HEK293 (cell line): Measurements from ENCODE around the gene PRMT6.

ENCODE experiments used
- CTCF ChIA-PET: fragments of 350-600 bp; formaldehyde crosslinking; extraction: SDS; loops from one replicate; lab custom pipeline; 2021; ENCODE audit warnings: antibody characterized with exemption; lab: Yijun Ruan, JAX
- POLR2A ChIA-PET: fragments of 300-600 bp; formaldehyde crosslinking; extraction: SDS; loops from one replicate; lab custom pipeline; 2020; ENCODE audit warnings: antibody characterized with exemption, inconsistent platforms; lab: Yijun Ruan, JAX
- H3K27ac ChIP-seq: fragments of 200-500 bp; sonication (Bioruptor generic); 2 replicates; pipeline ENCODE4 v1.5.1; 2014; ENCODE audit warnings: low read depth, low read length, control low read depth, inconsistent platforms; ENCODE audit errors: extremely low read depth
- H3K36me3 ChIP-seq, 2 experiments: fragments of 200-500 bp in 1 of 2; sonication (Bioruptor generic) in 1 of 2; 1 replicate in 1 of 2; 2 replicates in 1 of 2; pipeline ENCODE4 v1.5.1; 2014 to 2017; ENCODE audit warnings: inconsistent platforms in 2 of 2, low read length in 2 of 2; ENCODE audit not compliant: control insufficient read depth in 2 of 2, insufficient read depth in 1 of 2
- H3K4me1 ChIP-seq: fragments of 200-500 bp; sonication (Bioruptor generic); 2 replicates; pipeline ENCODE4 v1.5.1; 2014; ENCODE audit warnings: mild to moderate bottlenecking, low read length, inconsistent platforms; ENCODE audit not compliant: control insufficient read depth, insufficient read depth
- H3K4me3 ChIP-seq: 2 replicates; pipeline ENCODE4 v1.5.1; 2011; ENCODE audit warnings: low read depth, mild to moderate bottlenecking, control low read depth, low read length, moderate library complexity
- H3K9me3 ChIP-seq: fragments of 200-500 bp; sonication (Bioruptor generic); 2 replicates; pipeline ENCODE4 v1.5.1; 2014; ENCODE audit warnings: low read depth, low read length, inconsistent platforms; ENCODE audit not compliant: control insufficient read depth, insufficient read depth
- KLF1 ChIP-seq: fragments of 450-650 bp; formaldehyde crosslinking; IDR thresholded peaks from 2 replicates; pipeline ENCODE4 v1.5.1; 2016; ENCODE audit warnings: missing biosample characterization, missing genetic modification characterization
- OVOL3 ChIP-seq: fragments of 450-650 bp; formaldehyde crosslinking; IDR thresholded peaks from 2 replicates; pipeline ENCODE4 v1.5.1; 2016; ENCODE audit warnings: missing biosample characterization, missing genetic modification characterization
- SP7 ChIP-seq: fragments of 450-650 bp; formaldehyde crosslinking; IDR thresholded peaks from 2 replicates; pipeline ENCODE4 v1.5.1; 2016; ENCODE audit warnings: missing biosample characterization, missing genetic modification characterization
- TRIM28 ChIP-seq: IDR thresholded peaks from 2 replicates; pipeline ENCODE4 v1.6.1; 2011; ENCODE audit warnings: low read length, control low read depth, borderline replicate concordance
- YY2 ChIP-seq: fragments of 450-650 bp; formaldehyde crosslinking; IDR thresholded peaks from 2 replicates; pipeline ENCODE4 v1.5.1; 2016; ENCODE audit warnings: missing biosample characterization, missing genetic modification characterization
- ZBTB48 ChIP-seq: fragments of 450-650 bp; formaldehyde crosslinking; IDR thresholded peaks from 2 replicates; pipeline ENCODE4 v1.5.1; 2016; ENCODE audit warnings: missing biosample characterization, missing genetic modification characterization
- ZBTB8A ChIP-seq: fragments of 450-650 bp; formaldehyde crosslinking; IDR thresholded peaks from 2 replicates; pipeline ENCODE4 v1.5.1; 2016; ENCODE audit warnings: missing biosample characterization, missing genetic modification characterization
- ZNF121 ChIP-seq: fragments of 450-650 bp; formaldehyde crosslinking; IDR thresholded peaks from 2 replicates; pipeline ENCODE4 v1.5.1; 2016; ENCODE audit warnings: missing biosample characterization, missing genetic modification characterization
- ZNF157 ChIP-seq: fragments of 450-650 bp; formaldehyde crosslinking; IDR thresholded peaks from 2 replicates; pipeline ENCODE4 v1.5.1; 2016; ENCODE audit warnings: missing biosample characterization, missing genetic modification characterization
- ZNF175 ChIP-seq: fragments of 450-650 bp; formaldehyde crosslinking; IDR thresholded peaks from 2 replicates; pipeline ENCODE4 v1.5.1; 2016; ENCODE audit warnings: missing biosample characterization, missing genetic modification characterization
- ZNF335 ChIP-seq: fragments of 450-650 bp; formaldehyde crosslinking; conservative IDR thresholded peaks from 2 replicates; pipeline ENCODE4 v1.5.1; 2016; ENCODE audit warnings: missing biosample characterization, missing genetic modification characterization
- ZNF366 ChIP-seq: fragments of 450-650 bp; formaldehyde crosslinking; conservative IDR thresholded peaks from 2 replicates; pipeline ENCODE4 v1.5.1; 2016; ENCODE audit warnings: missing biosample characterization, missing genetic modification characterization
- ZNF571 ChIP-seq: fragments of 450-650 bp; formaldehyde crosslinking; IDR thresholded peaks from 2 replicates; pipeline ENCODE4 v1.5.0; 2017; ENCODE audit warnings: missing biosample characterization, missing genetic modification characterization
- ZNF600 ChIP-seq: fragments of 450-650 bp; formaldehyde crosslinking; IDR thresholded peaks from 2 replicates; pipeline ENCODE4 v1.5.1; 2016; ENCODE audit warnings: missing biosample characterization, missing genetic modification characterization
- ZNF777 ChIP-seq: fragments of 450-650 bp; formaldehyde crosslinking; IDR thresholded peaks from 2 replicates; pipeline ENCODE4 v1.5.1; 2017; ENCODE audit warnings: missing biosample characterization, missing genetic modification characterization, borderline replicate concordance
- ZSCAN30 ChIP-seq: fragments of 450-650 bp; IDR thresholded peaks from 2 replicates; pipeline ENCODE4 v1.5.1; 2018; ENCODE audit warnings: missing biosample characterization, mild to moderate bottlenecking, missing genetic modification characterization, moderate library complexity
- ZXDB ChIP-seq: fragments of 450-650 bp; formaldehyde crosslinking; IDR thresholded peaks from 2 replicates; pipeline ENCODE4 v1.5.1; 2016; ENCODE audit warnings: missing biosample characterization, missing genetic modification characterization
- TF ChIP-seq, protein P1 (sequence below): sonication (generic); formaldehyde crosslinking; IDR thresholded peaks from 2 replicates; pipeline ENCODE4 v1.8.1; 2022; ENCODE audit warnings: mild to moderate bottlenecking, moderate library complexity, missing genetic modification reagents
- TF ChIP-seq, protein P2 (sequence below): fragments of 450-650 bp; formaldehyde crosslinking; IDR thresholded peaks from 2 replicates; pipeline ENCODE4 v1.5.1; 2017; ENCODE audit warnings: missing biosample characterization, missing genetic modification characterization
- TF ChIP-seq, protein P3 (sequence below): fragments of 450-650 bp; formaldehyde crosslinking; IDR thresholded peaks from 2 replicates; pipeline ENCODE4 v1.5.1; 2016; ENCODE audit warnings: missing biosample characterization, missing genetic modification characterization
- TF ChIP-seq, protein P4 (sequence below): fragments of 450-650 bp; formaldehyde crosslinking; conservative IDR thresholded peaks from 2 replicates; pipeline ENCODE4 v1.5.1; 2016; ENCODE audit warnings: low read depth, missing biosample characterization, missing genetic modification characterization
- TF ChIP-seq, protein P5 (sequence below): fragments of 450-650 bp; IDR thresholded peaks from 2 replicates; pipeline ENCODE4 v1.5.1; 2018; ENCODE audit warnings: missing biosample characterization, mild to moderate bottlenecking, missing genetic modification characterization
- TF ChIP-seq, protein P6 (sequence below): fragments of 450-650 bp; formaldehyde crosslinking; IDR thresholded peaks from 2 replicates; pipeline ENCODE4 v1.5.1; 2016; ENCODE audit warnings: missing biosample characterization, missing genetic modification characterization

Gene PRMT6

DNA sequence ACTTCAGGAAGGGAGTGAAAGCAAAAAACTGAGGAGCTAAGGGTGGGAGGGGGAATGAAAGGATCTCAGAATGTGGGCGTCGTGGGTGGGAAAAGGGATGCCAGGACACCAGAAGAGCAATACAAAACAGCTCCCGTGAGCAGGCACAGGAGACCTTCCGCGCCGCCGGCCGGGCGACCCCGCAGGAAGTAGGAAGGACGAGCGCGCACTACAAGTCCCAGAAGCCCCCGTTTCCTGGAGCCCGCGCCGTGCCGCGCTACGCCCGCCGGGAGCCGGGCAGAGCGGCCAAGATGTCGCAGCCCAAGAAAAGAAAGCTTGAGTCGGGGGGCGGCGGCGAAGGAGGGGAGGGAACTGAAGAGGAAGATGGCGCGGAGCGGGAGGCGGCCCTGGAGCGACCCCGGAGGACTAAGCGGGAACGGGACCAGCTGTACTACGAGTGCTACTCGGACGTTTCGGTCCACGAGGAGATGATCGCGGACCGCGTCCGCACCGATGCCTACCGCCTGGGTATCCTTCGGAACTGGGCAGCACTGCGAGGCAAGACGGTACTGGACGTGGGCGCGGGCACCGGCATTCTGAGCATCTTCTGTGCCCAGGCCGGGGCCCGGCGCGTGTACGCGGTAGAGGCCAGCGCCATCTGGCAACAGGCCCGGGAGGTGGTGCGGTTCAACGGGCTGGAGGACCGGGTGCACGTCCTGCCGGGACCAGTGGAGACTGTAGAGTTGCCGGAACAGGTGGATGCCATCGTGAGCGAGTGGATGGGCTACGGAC is at the start of gene PRMT6:
TSS of gene PRMT6 (plus strand) at position 249 of the 771 bp plus-strand sequence. CDS start at position 291, 42 bp downstream.
- Histone ChIP-seq H3K9me3 (no peaks in the 10 kb centered on the region), H3K4me1 (no peaks in the 10 kb centered on the region), H3K36me3 (peaks cover 0 to 16% of the 10 kb centered on the region in 2 experiments; a peak in 1 of 3 replicates), H3K4me3 (peak within 1 kb of the TSS; percentile 72), H3K27ac (peak within 1 kb of the TSS; percentile 72)
- ChIA-PET CTCF (interaction anchor here (0.6 to 0.8 kb wide), 4 partner anchors 20 to 1870 kb away, joined by 3 read pairs; no protein-coding TSS in a partner anchor), POLR2A (interaction anchor here (1.3 kb wide), 1 partner anchor 84 kb away, joined by 3 read pairs; the partner anchor contains the start of gene NTNG1)
- TF ChIP-seq, protein P1, sequence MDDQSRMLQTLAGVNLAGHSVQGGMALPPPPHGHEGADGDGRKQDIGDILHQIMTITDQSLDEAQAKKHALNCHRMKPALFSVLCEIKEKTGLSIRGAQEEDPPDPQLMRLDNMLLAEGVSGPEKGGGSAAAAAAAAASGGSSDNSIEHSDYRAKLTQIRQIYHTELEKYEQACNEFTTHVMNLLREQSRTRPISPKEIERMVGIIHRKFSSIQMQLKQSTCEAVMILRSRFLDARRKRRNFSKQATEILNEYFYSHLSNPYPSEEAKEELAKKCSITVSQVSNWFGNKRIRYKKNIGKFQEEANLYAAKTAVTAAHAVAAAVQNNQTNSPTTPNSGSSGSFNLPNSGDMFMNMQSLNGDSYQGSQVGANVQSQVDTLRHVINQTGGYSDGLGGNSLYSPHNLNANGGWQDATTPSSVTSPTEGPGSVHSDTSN, result 0 out of 2 replicates have a peak, but pooled peaks have one; percentile 73
- TF ChIP-seq, protein P2, sequence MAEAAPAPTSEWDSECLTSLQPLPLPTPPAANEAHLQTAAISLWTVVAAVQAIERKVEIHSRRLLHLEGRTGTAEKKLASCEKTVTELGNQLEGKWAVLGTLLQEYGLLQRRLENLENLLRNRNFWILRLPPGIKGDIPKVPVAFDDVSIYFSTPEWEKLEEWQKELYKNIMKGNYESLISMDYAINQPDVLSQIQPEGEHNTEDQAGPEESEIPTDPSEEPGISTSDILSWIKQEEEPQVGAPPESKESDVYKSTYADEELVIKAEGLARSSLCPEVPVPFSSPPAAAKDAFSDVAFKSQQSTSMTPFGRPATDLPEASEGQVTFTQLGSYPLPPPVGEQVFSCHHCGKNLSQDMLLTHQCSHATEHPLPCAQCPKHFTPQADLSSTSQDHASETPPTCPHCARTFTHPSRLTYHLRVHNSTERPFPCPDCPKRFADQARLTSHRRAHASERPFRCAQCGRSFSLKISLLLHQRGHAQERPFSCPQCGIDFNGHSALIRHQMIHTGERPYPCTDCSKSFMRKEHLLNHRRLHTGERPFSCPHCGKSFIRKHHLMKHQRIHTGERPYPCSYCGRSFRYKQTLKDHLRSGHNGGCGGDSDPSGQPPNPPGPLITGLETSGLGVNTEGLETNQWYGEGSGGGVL (tag by site-specific recombination), result 0 out of 2 replicates have a peak, but pooled peaks have one; percentile 10
- TF ChIP-seq, protein P3, sequence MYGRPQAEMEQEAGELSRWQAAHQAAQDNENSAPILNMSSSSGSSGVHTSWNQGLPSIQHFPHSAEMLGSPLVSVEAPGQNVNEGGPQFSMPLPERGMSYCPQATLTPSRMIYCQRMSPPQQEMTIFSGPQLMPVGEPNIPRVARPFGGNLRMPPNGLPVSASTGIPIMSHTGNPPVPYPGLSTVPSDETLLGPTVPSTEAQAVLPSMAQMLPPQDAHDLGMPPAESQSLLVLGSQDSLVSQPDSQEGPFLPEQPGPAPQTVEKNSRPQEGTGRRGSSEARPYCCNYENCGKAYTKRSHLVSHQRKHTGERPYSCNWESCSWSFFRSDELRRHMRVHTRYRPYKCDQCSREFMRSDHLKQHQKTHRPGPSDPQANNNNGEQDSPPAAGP, result 0 out of 2 replicates have a peak, but pooled peaks have one; percentile 19
- TF ChIP-seq OVOL3 (0 out of 2 replicates have a peak, but pooled peaks have one; percentile 9), ZSCAN30 (0 out of 2 replicates have a peak, but pooled peaks have one; percentile 48), ZNF777 (peak; percentile 97), SP7 (tag by site-specific recombination) (peak; percentile 64), ZBTB8A (peak; percentile 83), ZNF121 (tag by site-specific recombination) (peak; percentile 67; the same call in 1 of the 2 replicates), ZNF600 (no peak), ZNF157 (tag by site-specific recombination) (no peak), KLF1 (tag by site-specific recombination) (no peak), ZBTB48 (tag by site-specific recombination) (no peak; the same call in 1 of the 2 replicates), ZNF175 (tag by site-specific recombination) (no peak), ZXDB (tag by site-specific recombination) (peak; percentile 99), ZNF335 (tag by site-specific recombination) (peak; percentile 98), YY2 (tag by site-specific recombination) (peak; percentile 66; the same call in 1 of the 2 replicates), TRIM28 (no peak), ZNF366 (no peak), ZNF571 (no peak)
- TF ChIP-seq, protein P4, sequence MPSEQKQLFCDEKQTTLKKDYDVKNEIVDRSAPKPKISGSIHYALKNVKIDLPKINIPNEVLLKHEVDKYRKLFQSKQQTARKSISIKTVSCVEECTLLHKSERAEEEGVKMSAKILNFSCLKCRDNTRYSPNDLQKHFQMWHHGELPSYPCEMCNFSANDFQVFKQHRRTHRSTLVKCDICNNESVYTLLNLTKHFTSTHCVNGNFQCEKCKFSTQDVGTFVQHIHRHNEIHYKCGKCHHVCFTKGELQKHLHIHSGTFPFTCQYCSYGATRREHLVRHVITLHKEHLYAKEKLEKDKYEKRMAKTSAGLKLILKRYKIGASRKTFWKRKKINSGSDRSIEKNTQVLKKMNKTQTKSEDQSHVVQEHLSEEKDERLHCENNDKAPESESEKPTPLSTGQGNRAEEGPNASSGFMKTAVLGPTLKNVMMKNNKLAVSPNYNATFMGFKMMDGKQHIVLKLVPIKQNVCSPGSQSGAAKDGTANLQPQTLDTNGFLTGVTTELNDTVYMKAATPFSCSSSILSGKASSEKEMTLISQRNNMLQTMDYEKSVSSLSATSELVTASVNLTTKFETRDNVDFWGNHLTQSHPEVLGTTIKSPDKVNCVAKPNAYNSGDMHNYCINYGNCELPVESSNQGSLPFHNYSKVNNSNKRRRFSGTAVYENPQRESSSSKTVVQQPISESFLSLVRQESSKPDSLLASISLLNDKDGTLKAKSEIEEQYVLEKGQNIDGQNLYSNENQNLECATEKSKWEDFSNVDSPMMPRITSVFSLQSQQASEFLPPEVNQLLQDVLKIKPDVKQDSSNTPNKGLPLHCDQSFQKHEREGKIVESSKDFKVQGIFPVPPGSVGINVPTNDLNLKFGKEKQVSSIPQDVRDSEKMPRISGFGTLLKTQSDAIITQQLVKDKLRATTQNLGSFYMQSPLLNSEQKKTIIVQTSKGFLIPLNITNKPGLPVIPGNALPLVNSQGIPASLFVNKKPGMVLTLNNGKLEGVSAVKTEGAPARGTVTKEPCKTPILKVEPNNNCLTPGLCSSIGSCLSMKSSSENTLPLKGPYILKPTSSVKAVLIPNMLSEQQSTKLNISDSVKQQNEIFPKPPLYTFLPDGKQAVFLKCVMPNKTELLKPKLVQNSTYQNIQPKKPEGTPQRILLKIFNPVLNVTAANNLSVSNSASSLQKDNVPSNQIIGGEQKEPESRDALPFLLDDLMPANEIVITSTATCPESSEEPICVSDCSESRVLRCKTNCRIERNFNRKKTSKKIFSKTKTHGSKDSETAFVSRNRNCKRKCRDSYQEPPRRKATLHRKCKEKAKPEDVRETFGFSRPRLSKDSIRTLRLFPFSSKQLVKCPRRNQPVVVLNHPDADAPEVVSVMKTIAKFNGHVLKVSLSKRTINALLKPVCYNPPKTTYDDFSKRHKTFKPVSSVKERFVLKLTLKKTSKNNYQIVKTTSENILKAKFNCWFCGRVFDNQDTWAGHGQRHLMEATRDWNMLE, result peak; percentile 88
- TF ChIP-seq, protein P5, sequence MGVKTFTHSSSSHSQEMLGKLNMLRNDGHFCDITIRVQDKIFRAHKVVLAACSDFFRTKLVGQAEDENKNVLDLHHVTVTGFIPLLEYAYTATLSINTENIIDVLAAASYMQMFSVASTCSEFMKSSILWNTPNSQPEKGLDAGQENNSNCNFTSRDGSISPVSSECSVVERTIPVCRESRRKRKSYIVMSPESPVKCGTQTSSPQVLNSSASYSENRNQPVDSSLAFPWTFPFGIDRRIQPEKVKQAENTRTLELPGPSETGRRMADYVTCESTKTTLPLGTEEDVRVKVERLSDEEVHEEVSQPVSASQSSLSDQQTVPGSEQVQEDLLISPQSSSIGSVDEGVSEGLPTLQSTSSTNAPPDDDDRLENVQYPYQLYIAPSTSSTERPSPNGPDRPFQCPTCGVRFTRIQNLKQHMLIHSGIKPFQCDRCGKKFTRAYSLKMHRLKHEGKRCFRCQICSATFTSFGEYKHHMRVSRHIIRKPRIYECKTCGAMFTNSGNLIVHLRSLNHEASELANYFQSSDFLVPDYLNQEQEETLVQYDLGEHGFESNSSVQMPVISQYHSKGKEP (tag by site-specific recombination), result no peak
- TF ChIP-seq, protein P6, sequence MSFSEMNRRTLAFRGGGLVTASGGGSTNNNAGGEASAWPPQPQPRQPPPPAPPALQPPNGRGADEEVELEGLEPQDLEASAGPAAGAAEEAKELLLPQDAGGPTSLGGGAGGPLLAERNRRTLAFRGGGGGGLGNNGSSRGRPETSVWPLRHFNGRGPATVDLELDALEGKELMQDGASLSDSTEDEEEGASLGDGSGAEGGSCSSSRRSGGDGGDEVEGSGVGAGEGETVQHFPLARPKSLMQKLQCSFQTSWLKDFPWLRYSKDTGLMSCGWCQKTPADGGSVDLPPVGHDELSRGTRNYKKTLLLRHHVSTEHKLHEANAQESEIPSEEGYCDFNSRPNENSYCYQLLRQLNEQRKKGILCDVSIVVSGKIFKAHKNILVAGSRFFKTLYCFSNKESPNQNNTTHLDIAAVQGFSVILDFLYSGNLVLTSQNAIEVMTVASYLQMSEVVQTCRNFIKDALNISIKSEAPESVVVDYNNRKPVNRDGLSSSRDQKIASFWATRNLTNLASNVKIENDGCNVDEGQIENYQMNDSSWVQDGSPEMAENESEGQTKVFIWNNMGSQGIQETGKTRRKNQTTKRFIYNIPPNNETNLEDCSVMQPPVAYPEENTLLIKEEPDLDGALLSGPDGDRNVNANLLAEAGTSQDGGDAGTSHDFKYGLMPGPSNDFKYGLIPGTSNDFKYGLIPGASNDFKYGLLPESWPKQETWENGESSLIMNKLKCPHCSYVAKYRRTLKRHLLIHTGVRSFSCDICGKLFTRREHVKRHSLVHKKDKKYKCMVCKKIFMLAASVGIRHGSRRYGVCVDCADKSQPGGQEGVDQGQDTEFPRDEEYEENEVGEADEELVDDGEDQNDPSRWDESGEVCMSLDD (tag by site-specific recombination), result peak; percentile 44
